PC-9 (cell line): Measurements from ENCODE around the gene TSPAN32. TPM values are rescaled to one million over a fixed set of nuclear protein-coding genes. Genes with fewer than 3 reads are reported as not detected.

Experiments used
- BruUV-seq: library from RNA; stranded (reverse); fragments of 400-500 nt; replicated peaks from 2 replicates; lab custom pipeline; 2021; lab: Mats Ljungman, UMichigan
- CTCF ChIA-PET: fragments of 300-600 bp; sonication (Branson Sonifier 250); formaldehyde crosslinking; loops from one replicate; lab custom pipeline; 2022; ENCODE audit warnings: antibody characterized with exemption; lab: Charles Lee
- POLR2A ChIA-PET: fragments of 300-600 bp; sonication (Branson Sonifier 250); formaldehyde crosslinking; loops from one replicate; lab custom pipeline; 2022; ENCODE audit warnings: antibody characterized with exemption; ENCODE audit not compliant: unreplicated experiment; lab: Charles Lee
- DNase-seq, 2 experiments: peaks; one replicate each; pipeline versions ENCODE4 v3.0.0 to v3.0.0-alpha.2; 2015 to 2022; ENCODE audit warnings: mixed read lengths in 1 of 2
- H2AFZ ChIP-seq: fragments of 200-600 bp; sonication (generic); 2 replicates; pipeline ENCODE4 v1.8.1; 2017; ENCODE audit warnings: antibody characterized with exemption
- H3F3A ChIP-seq: fragments of 200-600 bp; sonication (generic); 2 replicates; pipeline ENCODE4 v1.8.1; 2017; ENCODE audit warnings: antibody characterized with exemption, mild to moderate bottlenecking, low read depth; ENCODE audit not compliant: insufficient read depth
- H3K27ac ChIP-seq: fragments of 200-600 bp; sonication (generic); 2 replicates; pipeline ENCODE4 v1.6.1; 2016; ENCODE audit warnings: mixed run types
- H3K27me3 ChIP-seq: fragments of 200-600 bp; sonication (generic); 2 replicates; pipeline ENCODE4 v1.6.1; 2016; ENCODE audit warnings: low read depth, mixed run types; ENCODE audit not compliant: insufficient read depth
- H3K36me3 ChIP-seq: fragments of 200-600 bp; sonication (generic); 2 replicates; pipeline ENCODE4 v1.6.1; 2016; ENCODE audit warnings: low read depth, mixed run types
- H3K4me1 ChIP-seq: fragments of 200-600 bp; sonication (generic); replicated peaks from 2 replicates; pipeline ENCODE4 v1.6.1; 2016; ENCODE audit warnings: mixed run types; ENCODE audit not compliant: insufficient read depth
- H3K4me2 ChIP-seq: fragments of 200-600 bp; sonication (generic); 2 replicates; pipeline ENCODE4 v1.6.1; 2017; ENCODE audit warnings: mixed run types
- H3K4me3 ChIP-seq: fragments of 200-600 bp; sonication (generic); 2 replicates; pipeline ENCODE4 v1.6.1; 2016; ENCODE audit warnings: mixed run types
- H3K79me2 ChIP-seq: fragments of 200-600 bp; sonication (generic); 2 replicates; pipeline ENCODE4 v1.6.1; 2017; ENCODE audit warnings: low read depth, mixed run types
- H3K9me2 ChIP-seq: fragments of 200-600 bp; sonication (generic); 2 replicates; pipeline ENCODE4 v1.8.1; 2017; ENCODE audit warnings: mild to moderate bottlenecking; ENCODE audit not compliant: insufficient read depth
- H3K9me3 ChIP-seq: fragments of 200-600 bp; sonication (generic); 2 replicates; pipeline ENCODE4 v1.8.1; 2016; ENCODE audit warnings: low read depth; ENCODE audit not compliant: insufficient read depth
- H4K20me1 ChIP-seq: fragments of 200-600 bp; sonication (generic); 2 replicates; pipeline ENCODE4 v1.8.1; 2017; ENCODE audit not compliant: insufficient read depth
- CTCF ChIP-seq: fragments of 200-600 bp; sonication (generic); conservative IDR thresholded peaks from 2 replicates; pipeline ENCODE4 v1.6.1; 2017; ENCODE audit warnings: mixed run types, antibody characterized with exemption, mild to moderate bottlenecking, moderate library complexity
- EZH2 ChIP-seq: fragments of 200-600 bp; sonication (generic); IDR thresholded peaks from 2 replicates; pipeline ENCODE4 v1.8.0; 2017; ENCODE audit warnings: antibody characterized with exemption, low read depth
- intact Hi-C: fragments of 100-400 bp; cut with micrococcal nuclease; formaldehyde crosslinking; loops from one replicate; pipeline ENCODE4 v1.10.0; 2022; ENCODE audit not compliant: unreplicated experiment
- total RNA-seq: library from RNA; stranded (reverse); gene quantifications from 2 replicates; pipeline ENCODE4 v1.2.3, GENCODE V29; 2021

The TSPAN32 gene
- total RNA-seq, 1 experiment from 2014 or later: not detected

- Histone ChIP-seq H3K4me2 (no peak overlapping the region), H4K20me1 (no peaks in the 10 kb centered on the region), H3F3A (no peaks in the 10 kb centered on the region), H3K79me2 (no peaks in the 10 kb centered on the region), H3K9me3 (no peaks in the 10 kb centered on the region), H2AFZ (no peak overlapping the region), H3K27ac (no peak overlapping the region), H3K4me1 (no peaks in the 10 kb centered on the region), H3K27me3 (no peaks in the 10 kb centered on the region), H3K9me2 (no peaks in the 10 kb centered on the region), H3K36me3 (no peaks in the 10 kb centered on the region), H3K4me3 (no peak overlapping the region)
- ChIA-PET POLR2A (no interaction called here), CTCF (interaction anchor here (3.3 kb wide), 1 partner anchor 116 kb away, joined by 29 read pairs; no protein-coding TSS in a partner anchor)
- no peak for DNase-seq
- no TSS peak for BruUV-seq
- intact Hi-C loops: no loop called here
- no peak for TF ChIP-seq CTCF
- TF ChIP-seq EZH2: no peak
Observed at GRCh38 chr11:2303627-2304505, 2.1 kb downstream of the TSPAN32 start.

DNA sequence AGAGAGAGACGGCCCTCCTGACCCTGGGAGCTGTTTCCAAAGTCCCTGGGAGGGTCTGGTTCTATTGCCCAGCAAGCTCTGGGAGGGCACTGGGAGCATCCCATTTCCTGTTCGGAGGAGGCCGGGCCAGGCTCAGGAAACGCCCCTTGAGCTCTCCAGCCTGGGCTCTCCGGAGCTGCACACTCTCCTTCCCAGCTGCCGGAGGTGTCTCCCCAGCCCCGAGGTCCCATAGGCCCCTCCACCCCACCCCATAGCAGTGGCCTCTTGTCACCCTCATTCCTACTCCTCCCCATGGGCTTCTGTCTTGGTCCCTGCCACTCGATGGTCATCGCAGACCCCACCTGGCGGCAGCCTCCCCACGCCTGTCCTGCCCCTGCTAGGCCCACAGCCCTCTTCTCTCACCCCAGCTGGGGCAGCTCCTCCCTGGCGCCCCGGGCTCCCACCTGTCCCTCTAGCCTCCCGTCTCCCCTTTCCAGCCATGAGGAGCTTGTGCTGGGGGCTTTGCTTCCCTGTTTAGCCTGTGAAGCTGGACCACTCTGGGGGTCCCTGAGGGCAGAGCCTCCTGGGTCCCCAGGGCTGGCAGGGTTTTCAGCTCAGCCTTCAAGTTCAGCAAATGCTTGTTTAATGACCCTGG, 2.8 kb downstream of the TSPAN32 start:
- no peaks in the 10 kb centered on the region for H3K27me3 ChIP-seq
- no peak for DNase-seq
- POLR2A ChIA-PET: no interaction called here
- H3K79me2 ChIP-seq: no peaks in the 10 kb centered on the region
- H3K36me3 ChIP-seq: no peaks in the 10 kb centered on the region
- no peak overlapping the region for H3K4me3 ChIP-seq
- no peaks in the 10 kb centered on the region for H3K4me1 ChIP-seq
- H4K20me1 ChIP-seq: no peaks in the 10 kb centered on the region
- H3K9me2 ChIP-seq: no peaks in the 10 kb centered on the region
- H3F3A ChIP-seq: no peaks in the 10 kb centered on the region
- H2AFZ ChIP-seq: no peak overlapping the region
- H3K4me2 ChIP-seq: no peak overlapping the region
- BruUV-seq: no TSS peak
- CTCF ChIA-PET: interaction anchor here (3.3 kb wide), 1 partner anchor 115 kb away, joined by 29 read pairs; no protein-coding TSS in a partner anchor
- intact Hi-C loops: loop anchor here (1.0 kb wide), 3 partner anchors 95 to 227 kb away; no protein-coding TSS in a partner anchor
- no peak for TF ChIP-seq CTCF
- no peak for TF ChIP-seq EZH2
- H3K9me3 ChIP-seq: no peaks in the 10 kb centered on the region
- no peak overlapping the region for H3K27ac ChIP-seq

DNA sequence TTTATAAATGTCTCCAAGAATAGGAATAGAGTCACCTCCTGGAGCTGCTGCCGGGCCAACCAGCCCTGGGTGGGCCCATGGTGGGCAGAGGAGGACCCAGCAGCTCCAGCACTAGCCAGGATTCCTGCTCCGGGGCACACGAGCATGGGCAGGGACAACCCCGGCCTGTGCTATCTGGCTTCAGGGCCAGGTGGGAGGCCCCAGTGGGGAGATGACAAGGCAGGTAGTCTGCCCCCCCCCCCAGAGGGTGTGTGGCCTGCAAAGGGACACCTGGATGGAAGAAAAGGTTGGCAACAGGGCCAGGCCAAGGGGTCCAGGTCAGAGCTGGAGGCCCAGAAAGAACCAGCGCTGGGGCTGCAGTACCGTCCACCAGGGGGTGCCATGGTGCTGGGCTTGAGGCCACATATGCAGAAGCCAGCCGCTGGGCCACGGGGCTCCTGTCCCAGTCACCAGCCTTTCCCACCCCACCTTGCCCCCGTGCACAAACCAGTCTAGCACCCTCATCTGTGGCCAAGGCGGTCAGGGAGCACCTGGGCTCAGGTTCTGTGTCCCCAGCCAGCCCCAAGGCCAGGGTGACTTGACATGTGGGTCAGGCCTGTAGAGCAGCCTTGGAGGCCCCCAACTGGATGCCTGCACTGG, 3.4 kb downstream of the TSPAN32 start:
- CTCF ChIA-PET: interaction anchor here (0.6 to 3.3 kb wide), 3 partner anchors 115 to 227 kb away, joined by 3 to 29 read pairs (median 3); no protein-coding TSS in a partner anchor
- no TSS peak for BruUV-seq

More for the DNA sequence above, 3.4 kb downstream of the TSPAN32 start:
- Histone ChIP-seq H3F3A (no peaks in the 10 kb centered on the region), H3K27ac (no peak overlapping the region), H3K4me3 (no peak overlapping the region), H4K20me1 (no peaks in the 10 kb centered on the region), H2AFZ (no peak overlapping the region), H3K36me3 (no peaks in the 10 kb centered on the region), H3K9me2 (no peaks in the 10 kb centered on the region), H3K27me3 (no peaks in the 10 kb centered on the region), H3K4me1 (no peaks in the 10 kb centered on the region), H3K4me2 (no peak overlapping the region), H3K79me2 (no peaks in the 10 kb centered on the region), H3K9me3 (no peaks in the 10 kb centered on the region)
- TF ChIP-seq CTCF (peak; percentile 83), EZH2 (no peak)
- peak in 1 of 2 experiments; percentile 64 for DNase-seq
- POLR2A ChIA-PET: no interaction called here
- intact Hi-C loops: loop anchor here (1.0 kb wide), 3 partner anchors 94 to 226 kb away; no protein-coding TSS in a partner anchor
